Sigmoid colon (tissue), 4 donors: ENCODE results near the gene SEPTIN1.

Experiments used
- CTCF ChIP-seq, 4 experiments: fragments of 450-650 bp in 3 of 4; fragments of 200-600 bp in 1 of 4; IDR thresholded peaks; one replicate each; pipeline ENCODE4 v1.5.1; 2016 to 2019; ENCODE audit warnings: antibody characterized with exemption in 4 of 4, mild to moderate bottlenecking in 3 of 4, moderate library complexity in 2 of 4
- POLR2A ChIP-seq, 2 donors: fragments of 450-650 bp; IDR thresholded peaks; one replicate each; pipeline ENCODE4 v1.6.1; 2016; ENCODE audit warnings: antibody characterized with exemption in 2 of 2, mild to moderate bottlenecking in 2 of 2, moderate library complexity in 2 of 2
- POLR2AphosphoS5 ChIP-seq, 4 donors: sonication (generic); formaldehyde crosslinking; IDR thresholded peaks; one replicate each; pipeline ENCODE4 v1.6.1; 2017; ENCODE audit warnings: antibody characterized with exemption in 4 of 4

GRCh38 chr16:30340621-30341020 lies 41.7 kb downstream of the SEPTIN1 start:
- TF ChIP-seq CTCF (IDR thresholded peaks at IDR 0.05) (no peak), POLR2A (IDR thresholded peaks at IDR 0.05) (no peak), POLR2AphosphoS5 (IDR thresholded peaks at IDR 0.05) (no peak)
